A549 treated with dexamethasone at 1 μM for 4 hours (cell line): ENCODE measurements around the gene RCC1. TPM values are rescaled to one million over a fixed set of nuclear protein-coding genes. Genes with fewer than 3 reads are reported as not detected.

Source experiments
- total RNA-seq: library from RNA; stranded (reverse); fragments of 200-300 nt; extraction: Qiagen RNA extraction; gene quantifications from 5 replicates; pipeline ENCODE4 v1.2.3, GENCODE V29; 2022

The RCC1 gene, protein sequence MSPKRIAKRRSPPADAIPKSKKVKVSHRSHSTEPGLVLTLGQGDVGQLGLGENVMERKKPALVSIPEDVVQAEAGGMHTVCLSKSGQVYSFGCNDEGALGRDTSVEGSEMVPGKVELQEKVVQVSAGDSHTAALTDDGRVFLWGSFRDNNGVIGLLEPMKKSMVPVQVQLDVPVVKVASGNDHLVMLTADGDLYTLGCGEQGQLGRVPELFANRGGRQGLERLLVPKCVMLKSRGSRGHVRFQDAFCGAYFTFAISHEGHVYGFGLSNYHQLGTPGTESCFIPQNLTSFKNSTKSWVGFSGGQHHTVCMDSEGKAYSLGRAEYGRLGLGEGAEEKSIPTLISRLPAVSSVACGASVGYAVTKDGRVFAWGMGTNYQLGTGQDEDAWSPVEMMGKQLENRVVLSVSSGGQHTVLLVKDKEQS
- 65.9 to 83.3 TPM (median 77.5 TPM) in 5 replicates for total RNA-seq

GRCh38 chr1:28505406-28506187 is at the start of gene RCC1:
RCC1 (plus strand) TSS chr1:28506043; CDS start chr1:28529867, 23,824 bp downstream.

DNA sequence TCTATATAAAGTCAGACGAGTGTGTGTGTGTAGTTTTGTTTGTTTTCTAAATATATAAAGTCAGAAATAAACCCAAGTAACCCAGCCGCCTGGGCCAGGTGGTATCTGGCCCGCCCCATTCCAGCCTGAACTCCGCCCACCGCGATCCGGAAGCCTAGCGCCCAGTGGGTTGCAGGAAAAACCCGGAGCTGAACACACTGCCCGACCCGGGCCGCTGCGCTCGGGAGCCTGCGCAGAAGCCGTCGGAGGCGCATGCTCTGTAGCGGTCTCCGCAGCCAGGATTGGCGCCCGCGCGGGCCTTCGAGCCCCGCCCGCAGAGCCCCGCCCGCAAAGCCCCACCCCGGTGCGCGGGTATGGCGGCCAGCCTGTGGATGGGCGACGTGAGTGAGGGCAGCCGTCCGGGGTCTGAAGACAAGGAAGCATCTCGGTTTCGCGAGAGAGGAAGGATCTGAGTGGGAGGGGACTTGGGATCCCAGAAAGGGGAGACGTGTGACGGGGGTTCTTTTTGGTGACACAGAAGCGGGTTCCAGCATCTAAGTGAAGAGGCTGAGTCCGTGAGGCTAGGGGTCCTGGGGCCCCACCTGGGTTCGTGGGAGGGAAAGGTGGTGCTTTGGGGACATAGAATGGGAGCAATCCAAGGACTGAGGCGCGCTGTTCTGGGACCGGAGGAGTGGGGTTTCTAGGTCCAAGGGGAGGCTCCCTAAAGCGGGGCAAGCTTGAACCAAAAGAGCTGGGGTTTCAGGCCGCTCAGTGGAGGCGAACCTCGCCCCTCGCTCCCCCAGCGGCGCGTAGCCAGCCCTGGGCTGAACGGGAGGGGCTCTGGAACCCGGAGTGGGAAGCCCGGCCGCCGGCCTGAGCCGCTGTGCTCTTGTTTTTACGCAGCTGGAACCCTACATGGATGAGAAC is 47.2 kb downstream of the RCC1 start, which contains the start of gene TRNAU1AP:
Gene TRNAU1AP, plus strand, starts transcription at position 328 of the 906 bp plus-strand sequence. Its CDS starts 26 bp downstream, at position 354.

Other genes starting within 250 kb of the RCC1 start
- gene SESN2, start 246.5 kb upstream of the RCC1 start, total RNA-seq, result 6.0 to 9.8 TPM (median 7.3 TPM) in 5 replicates
- 13.3 to 17.8 TPM (median 16.6 TPM) in 5 replicates for gene MED18, start 177.0 kb upstream of the RCC1 start, total RNA-seq
- 25.0 to 31.9 TPM (median 29.5 TPM) in 5 replicates for gene PHACTR4, start 136.3 kb upstream of the RCC1 start, total RNA-seq
- 21.1 to 25.4 TPM (median 22.8 TPM) in 5 replicates for gene TRNAU1AP, start 47.0 kb downstream of the RCC1 start, total RNA-seq
- 2.5 to 4.0 TPM (median 3.1 TPM) in 5 replicates for gene RAB42, start 86.2 kb downstream of the RCC1 start, total RNA-seq
- 12.5 to 13.5 TPM (median 13.0 TPM) in 5 replicates for gene TAF12, start 137.0 kb downstream of the RCC1 start, total RNA-seq
- not detected in 5 replicates for gene RNU11, start 142.6 kb downstream of the RCC1 start, total RNA-seq
- 4.7 to 7.3 TPM (median 6.9 TPM) in 5 replicates for gene GMEB1, start 162.7 kb downstream of the RCC1 start, total RNA-seq
- gene YTHDF2, start 230.9 kb downstream of the RCC1 start, total RNA-seq, result 53.1 to 62.2 TPM (median 54.6 TPM) in 5 replicates